GM23248 (cell line): ENCODE measurements around the gene PPT1.

Experiments
- EZH2 ChIP-seq: fragments of 200-600 bp; sonication (generic); IDR thresholded peaks from 2 replicates; pipeline ENCODE4 v1.6.1; 2018; ENCODE audit warnings: antibody characterized with exemption, mild to moderate bottlenecking; ENCODE audit not compliant: insufficient read depth, poor library complexity, severe bottlenecking
- EZH2phosphoT487 ChIP-seq: fragments of 200-600 bp; sonication (generic); IDR thresholded peaks from 2 replicates; pipeline ENCODE4 v1.6.1; 2018; ENCODE audit warnings: antibody characterized with exemption, moderate library complexity, mild to moderate bottlenecking, low read depth; ENCODE audit not compliant: insufficient read depth

DNA sequence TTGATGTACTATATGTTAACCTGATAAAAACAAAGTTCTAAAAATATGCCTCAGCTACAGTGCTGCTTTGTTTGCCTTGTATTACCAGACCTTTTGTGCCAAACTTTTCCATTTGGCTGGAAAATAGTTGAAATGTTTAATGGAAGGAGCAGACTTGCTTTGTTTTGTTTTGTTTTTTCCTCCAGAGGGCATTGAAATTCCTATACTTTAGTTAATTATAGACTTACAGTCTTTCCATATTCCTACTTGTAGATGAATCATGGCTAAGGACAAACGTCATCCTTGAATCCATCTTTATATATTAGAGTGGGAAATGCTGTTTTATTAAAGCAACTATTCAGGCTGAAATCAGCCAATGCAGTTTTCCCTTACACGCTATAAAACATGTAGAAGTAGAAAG lies 49.8 kb downstream of the PPT1 start:
- no peak for TF ChIP-seq EZH2phosphoT487
- TF ChIP-seq EZH2: no peak
